IMR-90 (cell line): Measurements from ENCODE around the gene CATSPER4.

Experiments used
- CEBPB ChIP-seq: IDR thresholded peaks from 2 replicates; pipeline ENCODE4 v1.6.1; 2012; ENCODE audit warnings: low read depth, low read length, improper control_type of control experiment
- MXI1 ChIP-seq: IDR thresholded peaks from 2 replicates; pipeline ENCODE4 v1.6.1; 2012; ENCODE audit warnings: low read depth, mild to moderate bottlenecking, low read length, moderate library complexity, borderline replicate concordance
- POLR2A ChIP-seq: IDR thresholded peaks from 2 replicates; pipeline ENCODE4 v1.6.1; 2012; ENCODE audit warnings: mild to moderate bottlenecking, low read depth, low read length
- RFX5 ChIP-seq: IDR thresholded peaks from 2 replicates; pipeline ENCODE4 v1.8.0; 2012; ENCODE audit warnings: low read depth, mild to moderate bottlenecking, low read length, moderate library complexity
- TF ChIP-seq, protein P1 (sequence below): conservative IDR thresholded peaks from 2 replicates; pipeline ENCODE4 v1.5.1; 2012; ENCODE audit warnings: mild to moderate bottlenecking, low read depth, low read length, improper control_type of control experiment
- TF ChIP-seq, protein P2 (sequence below): fragments of 150-350 bp; IDR thresholded peaks from 2 replicates; pipeline ENCODE4 v1.6.1; 2016; ENCODE audit warnings: low read depth, mild to moderate bottlenecking, low read length, moderate library complexity, borderline replicate concordance
- TF ChIP-seq, protein P3 (sequence below): fragments of 150-350 bp; IDR thresholded peaks from 2 replicates; pipeline ENCODE4 v1.6.1; 2017; ENCODE audit warnings: mild to moderate bottlenecking, antibody characterized with exemption, low read length, low read depth

DNA sequence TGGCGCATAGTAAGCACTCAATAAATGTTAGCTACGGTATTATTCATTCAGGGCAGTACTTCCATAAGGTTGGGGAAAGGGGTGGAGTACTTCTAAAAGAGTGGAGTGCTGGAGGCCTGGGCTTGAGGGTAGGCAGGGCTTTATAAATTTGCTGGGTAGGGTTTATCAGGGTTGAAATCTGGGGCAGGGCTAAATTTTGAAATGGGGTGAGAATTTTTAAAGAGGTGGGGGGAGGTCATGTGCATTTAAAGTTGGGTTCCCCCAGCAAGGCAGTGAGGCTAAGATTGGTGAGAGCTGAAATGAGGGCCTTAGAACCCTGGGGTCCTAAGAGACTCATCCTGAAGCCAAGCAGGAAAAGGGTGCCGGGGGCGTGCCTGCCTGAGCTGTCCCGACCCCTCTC is 10.0 kb downstream of the CATSPER4 start:
- TF ChIP-seq, protein P1, sequence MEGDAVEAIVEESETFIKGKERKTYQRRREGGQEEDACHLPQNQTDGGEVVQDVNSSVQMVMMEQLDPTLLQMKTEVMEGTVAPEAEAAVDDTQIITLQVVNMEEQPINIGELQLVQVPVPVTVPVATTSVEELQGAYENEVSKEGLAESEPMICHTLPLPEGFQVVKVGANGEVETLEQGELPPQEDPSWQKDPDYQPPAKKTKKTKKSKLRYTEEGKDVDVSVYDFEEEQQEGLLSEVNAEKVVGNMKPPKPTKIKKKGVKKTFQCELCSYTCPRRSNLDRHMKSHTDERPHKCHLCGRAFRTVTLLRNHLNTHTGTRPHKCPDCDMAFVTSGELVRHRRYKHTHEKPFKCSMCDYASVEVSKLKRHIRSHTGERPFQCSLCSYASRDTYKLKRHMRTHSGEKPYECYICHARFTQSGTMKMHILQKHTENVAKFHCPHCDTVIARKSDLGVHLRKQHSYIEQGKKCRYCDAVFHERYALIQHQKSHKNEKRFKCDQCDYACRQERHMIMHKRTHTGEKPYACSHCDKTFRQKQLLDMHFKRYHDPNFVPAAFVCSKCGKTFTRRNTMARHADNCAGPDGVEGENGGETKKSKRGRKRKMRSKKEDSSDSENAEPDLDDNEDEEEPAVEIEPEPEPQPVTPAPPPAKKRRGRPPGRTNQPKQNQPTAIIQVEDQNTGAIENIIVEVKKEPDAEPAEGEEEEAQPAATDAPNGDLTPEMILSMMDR, result no peak
- TF ChIP-seq CEBPB, result no peak
- no peak for TF ChIP-seq RFX5
- TF ChIP-seq, protein P2, sequence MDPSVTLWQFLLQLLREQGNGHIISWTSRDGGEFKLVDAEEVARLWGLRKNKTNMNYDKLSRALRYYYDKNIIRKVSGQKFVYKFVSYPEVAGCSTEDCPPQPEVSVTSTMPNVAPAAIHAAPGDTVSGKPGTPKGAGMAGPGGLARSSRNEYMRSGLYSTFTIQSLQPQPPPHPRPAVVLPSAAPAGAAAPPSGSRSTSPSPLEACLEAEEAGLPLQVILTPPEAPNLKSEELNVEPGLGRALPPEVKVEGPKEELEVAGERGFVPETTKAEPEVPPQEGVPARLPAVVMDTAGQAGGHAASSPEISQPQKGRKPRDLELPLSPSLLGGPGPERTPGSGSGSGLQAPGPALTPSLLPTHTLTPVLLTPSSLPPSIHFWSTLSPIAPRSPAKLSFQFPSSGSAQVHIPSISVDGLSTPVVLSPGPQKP, result no peak
- TF ChIP-seq MXI1, result no peak
- TF ChIP-seq, protein P3, sequence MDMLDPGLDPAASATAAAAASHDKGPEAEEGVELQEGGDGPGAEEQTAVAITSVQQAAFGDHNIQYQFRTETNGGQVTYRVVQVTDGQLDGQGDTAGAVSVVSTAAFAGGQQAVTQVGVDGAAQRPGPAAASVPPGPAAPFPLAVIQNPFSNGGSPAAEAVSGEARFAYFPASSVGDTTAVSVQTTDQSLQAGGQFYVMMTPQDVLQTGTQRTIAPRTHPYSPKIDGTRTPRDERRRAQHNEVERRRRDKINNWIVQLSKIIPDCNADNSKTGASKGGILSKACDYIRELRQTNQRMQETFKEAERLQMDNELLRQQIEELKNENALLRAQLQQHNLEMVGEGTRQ, result no peak
- no peak for TF ChIP-seq POLR2A
